Uterus (tissue), 4 donors: ENCODE data around the gene RHCE. TPM values are rescaled to one million over a fixed set of nuclear protein-coding genes. Genes with fewer than 3 reads are reported as not detected.
"Not testable (repeated sequence)": the region's sequence is repeated elsewhere in the genome, so short reads cannot be mapped to it uniquely, and the experiment has no call there.

Experiments
- DNase-seq, 2 donors: peaks; one replicate each; pipeline ENCODE4 v3.0.0-alpha.2; 2019 to 2020
- H3K27ac ChIP-seq, 2 donors: fragments of 200-600 bp; sonication (generic); 1 replicate in 1 of 2; 2 replicates in 1 of 2; pipeline ENCODE4 v1.5.1; 2016 to 2018
- H3K27me3 ChIP-seq, 2 donors: fragments of 200-600 bp; sonication (generic); one replicate each; pipeline ENCODE4 v1.5.1; 2018 to 2019; ENCODE audit warnings: control low read depth in 1 of 2
- H3K36me3 ChIP-seq, 2 donors: fragments of 200-600 bp; sonication (generic); one replicate each; pipeline ENCODE4 v1.5.1; 2019; ENCODE audit warnings: control low read depth in 1 of 2
- H3K4me1 ChIP-seq, 2 donors: fragments of 200-600 bp; sonication (generic); one replicate each; pipeline ENCODE4 v1.5.1; 2018 to 2019; ENCODE audit warnings: control low read depth in 1 of 2
- H3K4me3 ChIP-seq, 2 donors: fragments of 200-600 bp; sonication (generic); 1 replicate in 1 of 2; 2 replicates in 1 of 2; pipeline ENCODE4 v1.5.1; 2018 to 2019; ENCODE audit warnings: mild to moderate bottlenecking in 1 of 2
- H3K9me3 ChIP-seq, 2 donors: fragments of 200-600 bp; sonication (generic); one replicate each; pipeline ENCODE4 v1.5.1; 2019; ENCODE audit warnings: control low read depth in 1 of 2
- POLR2A ChIP-seq, 2 donors: fragments of 450-650 bp; IDR thresholded peaks; one replicate each; pipeline ENCODE4 v1.6.1; 2016; ENCODE audit warnings: antibody characterized with exemption in 2 of 2, mild to moderate bottlenecking in 1 of 2, moderate library complexity in 1 of 2
- intact Hi-C: fragments of 100-400 bp; cut with DNase I; formaldehyde crosslinking; loops from one replicate; pipeline ENCODE4 v1.15.1; 2023; ENCODE audit warnings: low total_unique reads
- total RNA-seq, 4 donors: library from RNA; depleted of rRNA in 3 of 4; stranded (reverse); fragments of >200 nt in 3 of 4; gene quantifications; one replicate each; pipeline versions ENCODE4 v1.1.0 to v1.2.4, GENCODE V29; 2014 to 2023
- TF ChIP-seq, protein P1 (sequence below), 4 experiments: fragments of 200-600 bp in 2 of 4; fragments of 450-650 bp in 2 of 4; sonication (generic) in 2 of 4; IDR thresholded peaks; one replicate each; pipeline ENCODE4 v1.5.1; 2016 to 2019; ENCODE audit warnings: antibody characterized with exemption in 4 of 4, mild to moderate bottlenecking in 2 of 4, moderate library complexity in 1 of 4
- donor health status: DM: yes; HTN: yes; CAD: no.

The RHCE gene
- total RNA-seq: under 1 TPM in 1 of 4 donors, not detected in 3; 0.41 TPM

GRCh38 chr1:25420715-25421114 is at the start of gene RHCE:
RHCE (minus strand) TSS chr1:25420825; CDS start chr1:25420786, 39 bp downstream.
- H3K4me3 ChIP-seq, H3K4me1 ChIP-seq, H3K27me3 ChIP-seq, H3K27ac ChIP-seq, H3K36me3 ChIP-seq, DNase-seq, H3K9me3 ChIP-seq, intact Hi-C loops: not testable (repeated sequence)

DNA sequence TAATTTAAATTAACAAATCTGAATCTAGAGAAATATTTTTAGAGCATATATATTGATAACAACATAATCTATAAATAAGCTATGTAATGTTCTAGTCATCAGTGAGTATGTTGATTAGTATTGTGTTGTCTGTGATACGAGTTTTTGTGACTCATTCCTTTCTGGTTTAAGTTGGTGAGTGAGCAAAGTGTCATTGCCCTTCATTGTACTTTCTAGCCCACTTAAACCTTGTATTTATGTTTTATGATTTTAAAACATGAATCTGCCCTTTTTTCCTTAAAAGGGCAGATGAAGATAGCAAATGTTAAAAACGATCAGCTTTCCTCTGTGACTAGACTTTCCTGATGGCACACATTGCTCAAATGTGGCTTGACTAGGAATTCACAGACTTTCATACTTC is 48.6 kb upstream of the RHCE start:
- TF ChIP-seq POLR2A (IDR thresholded peaks at IDR 0.05): no peak
- TF ChIP-seq, protein P1, sequence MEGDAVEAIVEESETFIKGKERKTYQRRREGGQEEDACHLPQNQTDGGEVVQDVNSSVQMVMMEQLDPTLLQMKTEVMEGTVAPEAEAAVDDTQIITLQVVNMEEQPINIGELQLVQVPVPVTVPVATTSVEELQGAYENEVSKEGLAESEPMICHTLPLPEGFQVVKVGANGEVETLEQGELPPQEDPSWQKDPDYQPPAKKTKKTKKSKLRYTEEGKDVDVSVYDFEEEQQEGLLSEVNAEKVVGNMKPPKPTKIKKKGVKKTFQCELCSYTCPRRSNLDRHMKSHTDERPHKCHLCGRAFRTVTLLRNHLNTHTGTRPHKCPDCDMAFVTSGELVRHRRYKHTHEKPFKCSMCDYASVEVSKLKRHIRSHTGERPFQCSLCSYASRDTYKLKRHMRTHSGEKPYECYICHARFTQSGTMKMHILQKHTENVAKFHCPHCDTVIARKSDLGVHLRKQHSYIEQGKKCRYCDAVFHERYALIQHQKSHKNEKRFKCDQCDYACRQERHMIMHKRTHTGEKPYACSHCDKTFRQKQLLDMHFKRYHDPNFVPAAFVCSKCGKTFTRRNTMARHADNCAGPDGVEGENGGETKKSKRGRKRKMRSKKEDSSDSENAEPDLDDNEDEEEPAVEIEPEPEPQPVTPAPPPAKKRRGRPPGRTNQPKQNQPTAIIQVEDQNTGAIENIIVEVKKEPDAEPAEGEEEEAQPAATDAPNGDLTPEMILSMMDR (IDR thresholded peaks at IDR 0.05): no peak
- Histone ChIP-seq H3K4me1 (peaks cover 0 to 4% of the 10 kb centered on the region in 2 donors), H3K27me3 (no peaks in the 10 kb centered on the region), H3K4me3 (no peak overlapping the region), H3K36me3 (no peaks in the 10 kb centered on the region), H3K9me3 (no peaks in the 10 kb centered on the region), H3K27ac (no peak overlapping the region)
- DNase-seq: no peak
- intact Hi-C loops: no loop called here

DNA sequence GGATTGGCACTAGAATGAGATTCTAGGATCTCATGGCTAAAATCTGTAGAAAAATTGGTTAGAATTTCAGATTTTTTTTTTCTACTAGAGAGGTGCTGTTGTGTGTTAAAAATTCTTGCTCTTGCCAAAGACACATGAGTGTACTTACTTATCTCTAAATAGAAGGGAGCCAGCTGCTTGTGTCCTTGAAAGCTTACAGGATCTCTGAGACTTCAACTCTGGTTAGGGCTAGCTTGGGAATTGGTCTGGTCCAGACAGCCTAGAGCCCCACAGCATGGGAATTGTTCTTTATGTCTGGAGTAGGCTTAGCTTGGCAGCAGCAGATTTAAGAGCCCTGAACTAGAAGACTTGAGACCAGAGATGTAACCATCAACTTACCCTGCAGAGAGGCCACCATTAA is 47.4 kb upstream of the RHCE start:
- intact Hi-C loops: no loop called here
- Histone ChIP-seq H3K27me3 (no peaks in the 10 kb centered on the region), H3K4me1 (peaks cover 0 to 4% of the 10 kb centered on the region in 2 donors), H3K9me3 (no peaks in the 10 kb centered on the region), H3K27ac (no peak overlapping the region), H3K4me3 (no peak overlapping the region), H3K36me3 (no peaks in the 10 kb centered on the region)
- TF ChIP-seq, protein P1 (IDR thresholded peaks at IDR 0.05): no peak
- no peak for TF ChIP-seq POLR2A (IDR thresholded peaks at IDR 0.05)
- no peak for DNase-seq

DNA sequence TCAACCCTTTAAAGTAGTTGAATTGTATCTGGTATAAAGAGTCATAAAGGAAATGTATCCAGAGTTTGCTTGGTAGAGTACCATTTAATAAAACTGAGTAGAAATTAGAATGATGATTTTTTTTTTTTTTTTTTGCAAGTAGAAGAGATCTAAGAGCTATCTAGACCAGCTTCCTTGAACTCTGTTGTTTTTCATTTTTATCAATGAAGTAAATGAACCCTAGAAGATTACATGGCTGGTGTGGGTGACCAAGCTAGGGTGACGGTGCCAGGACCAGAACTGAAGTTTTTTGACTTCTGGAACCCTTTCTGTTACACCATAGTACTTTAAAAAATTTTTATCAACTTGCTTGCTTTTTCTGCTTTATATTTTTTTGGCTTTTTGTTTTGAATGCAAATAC is 47.0 kb upstream of the RHCE start:
- no peaks in the 10 kb centered on the region for H3K27me3 ChIP-seq
- TF ChIP-seq POLR2A (IDR thresholded peaks at IDR 0.05): no peak
- TF ChIP-seq, protein P1 (IDR thresholded peaks at IDR 0.05): no peak
- no peak for DNase-seq
- H3K4me3 ChIP-seq: no peak overlapping the region
- no peak overlapping the region for H3K27ac ChIP-seq
- no peaks in the 10 kb centered on the region for H3K36me3 ChIP-seq
- H3K9me3 ChIP-seq: no peaks in the 10 kb centered on the region
- intact Hi-C loops: no loop called here
- peaks cover 0 to 4% of the 10 kb centered on the region in 2 donors for H3K4me1 ChIP-seq

- intact Hi-C loops: no loop called here
- H3K4me3 ChIP-seq: no peak overlapping the region
- no peak overlapping the region for H3K27ac ChIP-seq
- H3K27me3 ChIP-seq: no peaks in the 10 kb centered on the region
- TF ChIP-seq, protein P1 (IDR thresholded peaks at IDR 0.05): no peak
- no peak for TF ChIP-seq POLR2A (IDR thresholded peaks at IDR 0.05)
- DNase-seq: no peak
- H3K4me1 ChIP-seq: peaks cover 0 to 4% of the 10 kb centered on the region in 2 donors
- no peaks in the 10 kb centered on the region for H3K36me3 ChIP-seq
- no peaks in the 10 kb centered on the region for H3K9me3 ChIP-seq
Observed at GRCh38 chr1:25467193-25467592, 46.6 kb upstream of the RHCE start.

GRCh38 chr1:25462732-25463131 is 42.1 kb upstream of the RHCE start:
- no peak for DNase-seq
- no peak overlapping the region for H3K27ac ChIP-seq
- no peak overlapping the region for H3K4me3 ChIP-seq
- no peaks in the 10 kb centered on the region for H3K9me3 ChIP-seq
- intact Hi-C loops: no loop called here
- peaks cover 0 to 4% of the 10 kb centered on the region in 2 donors for H3K4me1 ChIP-seq
- H3K36me3 ChIP-seq: no peaks in the 10 kb centered on the region
- TF ChIP-seq, protein P1 (IDR thresholded peaks at IDR 0.05): no peak
- no peaks in the 10 kb centered on the region for H3K27me3 ChIP-seq
